ENCODE measurements around the gene UTP20. TPM values are rescaled to one million over a fixed set of nuclear protein-coding genes. Genes with fewer than 3 reads are reported as not detected.

Gene UTP20
- total and polyA plus RNA-seq, 2 of the 4 experiments (the other 2 are of a cell fraction), result 6.8 to 22.0 TPM

DNA sequence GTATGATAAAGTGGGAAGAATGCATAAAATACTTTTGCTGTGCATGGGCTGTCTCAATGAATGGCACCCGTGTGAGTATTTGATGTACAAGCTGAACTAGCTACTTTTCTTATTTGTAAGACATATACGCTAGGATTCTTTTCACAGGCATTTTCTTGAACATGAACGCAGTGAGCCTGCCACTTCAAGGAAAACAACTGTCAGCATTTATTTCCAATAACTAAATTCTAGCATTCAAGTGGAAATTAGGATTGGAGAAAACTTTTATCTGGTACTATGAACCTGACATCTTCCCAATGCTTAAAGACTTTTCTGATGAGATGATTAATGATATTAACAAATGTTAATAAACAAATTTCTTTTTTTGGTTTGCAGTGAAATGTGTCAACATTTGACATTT is 45.7 kb downstream of the UTP20 start:
- Histone ChIP-seq H2AK5ac (ENCODE audit: low read depth, low read length) (no peak overlapping the region), H3K9me3 (ENCODE audit: control insufficient read depth, insufficient read depth, low read length) (no peaks in the 10 kb centered on the region), H3K4me3 (ENCODE audit: insufficient read depth, low read depth, low read length) (no peak overlapping the region), H3K56ac (ENCODE audit: extremely low read depth, insufficient read depth, low read length) (no peak overlapping the region), H3K23ac (ENCODE audit: low read depth, low read length) (no peak overlapping the region), H3K4ac (ENCODE audit: low read depth, low read length) (no peak overlapping the region), H4K8ac (ENCODE audit: low read depth in 2 of 2, low read length in 2 of 2) (no peak overlapping the region), H3K27me3 (ENCODE audit: control insufficient read depth, insufficient read depth, low read length) (no peaks in the 10 kb centered on the region), H3K9me1 (ENCODE audit: insufficient read depth, low read length) (no peaks in the 10 kb centered on the region), H3K9ac (ENCODE audit: low read depth, low read length) (no peak overlapping the region), H3K14ac (replicated peaks; ENCODE audit: low read depth, low read length) (no peak overlapping the region), H3K4me1 (ENCODE audit: control insufficient read depth, insufficient read depth, low read length) (no peaks in the 10 kb centered on the region), H2BK20ac (ENCODE audit: low read depth, low read length) (no peak overlapping the region), H3K4me2 (ENCODE audit: low read depth, low read length) (no peak overlapping the region), H3K79me1 (ENCODE audit: low read depth in 1 of 2, low read length in 2 of 2) (no peaks in the 10 kb centered on the region), H2BK120ac (ENCODE audit: low read depth, low read length) (no peak overlapping the region), H3K36me3 (ENCODE audit: control insufficient read depth, insufficient read depth, low read length) (peaks cover 15% of the 10 kb centered on the region), H4K5ac (ENCODE audit: low read depth, low read length) (no peak overlapping the region), H4K91ac (ENCODE audit: insufficient read depth, low read depth, low read length) (no peak overlapping the region), H3K27ac (ENCODE audit: insufficient read depth, low read length) (no peak overlapping the region), H4K20me1 (ENCODE audit: insufficient read depth, low read length) (no peaks in the 10 kb centered on the region), H3K18ac (ENCODE audit: low read depth, low read length) (no peak overlapping the region), H2AFZ (replicated peaks; ENCODE audit: low read length, poor library complexity) (no peak overlapping the region), H2BK5ac (ENCODE audit: low read depth, low read length, poor library complexity, severe bottlenecking) (no peak overlapping the region), H2BK15ac (ENCODE audit: low read depth, low read length) (no peak overlapping the region), H2AK9ac (replicated peaks; ENCODE audit: low read depth, low read length, poor library complexity) (no peak overlapping the region)
- CTCF ChIA-PET, result no interaction called here
- no TSS peak for BruUV-seq (replicated peaks)
- WGBS, 2 experiments (ENCODE audit: extremely low coverage in 2 of 2, insufficient read length in 1 of 2), result no CpG with 5 or more reads among the region's 3 CpGs
- intact Hi-C loops (cut with micrococcal nuclease), result loop anchor here (10.0 kb wide), 1 partner anchor 501 kb away; no protein-coding TSS in a partner anchor
- TF ChIP-seq NFE2L2 (IDR thresholded peaks at IDR 0.05; ENCODE audit: low read depth, low read length) (no peak), MAFK (IDR thresholded peaks at IDR 0.05; ENCODE audit: low read depth, low read length) (0 out of 2 replicates have a peak, but pooled peaks have one; percentile 42)
- ATAC-seq (ENCODE audit: low read depth) (no peak), DNase-seq (no peak)
- POLR2A ChIA-PET (ENCODE audit: unreplicated experiment), result no interaction called here
- in situ Hi-C loops (cut with MboI; ENCODE audit: low sequenced_read_pairs), result no loop called here
- dilution Hi-C loops (cut with HindIII; ENCODE audit: low sequenced_read_pairs, unreplicated experiment), result no loop called here

All from IMR-90 (cell line).